Pancreas (tissue), 10 donors: ENCODE results near the gene PPP1R37. TPM values are rescaled to one million over a fixed set of nuclear protein-coding genes. Genes with fewer than 3 reads are reported as not detected.

Source experiments
- ATAC-seq, 4 donors: fragments of 200-7000 bp; cut with Tn5 transposase; one replicate each; pipeline versions ENCODE4 v1.8.0 to v1.9.1; 2020; ENCODE audit warnings: mild to moderate bottlenecking in 4 of 4, moderate library complexity in 4 of 4
- DNase-seq, 6 donors: peaks; one replicate each; pipeline ENCODE4 v3.0.0-alpha.2; 2020
- FAIRE-seq: peaks from 2 replicates; lab custom pipeline; 2012; peaks lifted over from hg19 to GRCh38; lab: Jason Lieb, UNC
- H3K27ac ChIP-seq, 4 donors: fragments of 200-600 bp; sonication (generic); 1 replicate in 3 of 4; 2 replicates in 1 of 4; pipeline versions ENCODE4 v1.5.0 to v1.8.0; 2020
- H3K27me3 ChIP-seq, 4 donors: fragments of 200-600 bp; one replicate each; pipeline ENCODE4 v1.8.0; 2021
- H3K36me3 ChIP-seq, 3 donors: fragments of 200-600 bp; sonication (generic) in 1 of 3; one replicate each; pipeline versions ENCODE4 v1.5.0 to v1.8.0; 2020 to 2021
- H3K4me1 ChIP-seq, 3 donors: fragments of 200-600 bp; one replicate each; pipeline ENCODE4 v1.8.0; 2021
- H3K4me3 ChIP-seq, 4 donors: fragments of 200-600 bp; sonication (generic) in 2 of 4; one replicate each; pipeline versions ENCODE4 v1.5.0 to v1.8.0; 2020 to 2021
- H3K9me3 ChIP-seq, 4 donors: fragments of 200-600 bp; one replicate each; pipeline ENCODE4 v1.8.0; 2021
- CTCF ChIP-seq, 4 donors: fragments of 200-600 bp; sonication (generic) in 3 of 4; IDR thresholded peaks; one replicate each; pipeline versions ENCODE4 v1.5.0 to v1.8.0; 2021; ENCODE audit warnings: antibody characterized with exemption in 4 of 4
- WGBS, 2 donors: extraction: QIAGEN DNeasy Blood & Tissue Kit; methylation state at CpG; one replicate each; pipeline ENCODE4 v1.1.7; 2013; 5-methylcytosine and 5-hydroxymethylcytosine counted together
- intact Hi-C, 3 donors: fragments of 100-400 bp; cut with DNase I; formaldehyde crosslinking; loops; one replicate each; pipeline versions ENCODE4 v1.11.1 to v1.14.2; 2022
- polyA plus RNA-seq, 2 donors: library from polyadenylated mRNA; stranded (reverse); fragments of 200-250 nt; gene quantifications; one replicate each; pipeline ENCODE4 v1.2.3, GENCODE V29; 2013
- total RNA-seq, 6 donors: library from RNA; stranded (reverse); fragmentation: NEBNext Ultra II Directional in 4 of 6; extraction: Animal tissue kit (Norgen Biotek cat#: 25700) in 4 of 6; gene quantifications; one replicate each; pipeline versions ENCODE4 v1.2.1 to v1.2.4, GENCODE V29; 2021 to 2023
- donor health status: healthy with polysubstance abuse.
- donor health status: DM: no; HTN: no; CAD: no; lungs with moderate emphysema.
- donor health status: DM: no; HTN: no; CAD: no.
- donor health status: control.
- donor health status: control.
- donor health status: Bipolar disorder and iron deficiency.
- donor health status: DM: yes; HTN: yes; CAD: no.
- donor health status: DM: no; HTN: no; CAD: no.
- donor health status: DM: no; HTN: no; CAD: no.
- donor health status: DM: yes; HTN: yes; CAD: no.

Gene PPP1R37
- total and polyA plus RNA-seq, 8 donors: 13.0 to 57.4 (median 15.3) TPM

GRCh38 chr19:45187421-45188100 lies 94.6 kb downstream of the PPP1R37 start:
- no peak overlapping the region for H3K27ac ChIP-seq
- H3K4me3 ChIP-seq: no peak overlapping the region
- H3K4me1 ChIP-seq: no peaks in the 10 kb centered on the region
- ATAC-seq: peak; percentile 35 to 85 (median 78)
- H3K36me3 ChIP-seq: no peaks in the 10 kb centered on the region
- WGBS, 2 donors: 38 to 40% methylated on average over 12 of the region's 12 CpGs
- DNase-seq: no peak
- peak; percentile 17 to 53 (median 37) for TF ChIP-seq CTCF (IDR thresholded peaks at IDR 0.05)
- no peaks in the 10 kb centered on the region for H3K9me3 ChIP-seq
- intact Hi-C loops: no loop called here
- H3K27me3 ChIP-seq: no peaks in the 10 kb centered on the region
- FAIRE-seq: no peak

GRCh38 chr19:45189971-45190370 lies 97.0 kb downstream of the PPP1R37 start:
- intact Hi-C loops: loop anchor here in 1 of 3 donors (10.0 kb wide), 1 partner anchor 65 kb away; the partner anchor contains the start of gene MARK4
- no peak for TF ChIP-seq CTCF (IDR thresholded peaks at IDR 0.05)
- no peak for ATAC-seq
- WGBS, 2 donors: 91 to 100% methylated on average over 1 of the region's 1 CpG
- Histone ChIP-seq H3K4me1 (no peaks in the 10 kb centered on the region), H3K36me3 (no peaks in the 10 kb centered on the region), H3K9me3 (no peaks in the 10 kb centered on the region), H3K4me3 (no peak overlapping the region), H3K27me3 (no peaks in the 10 kb centered on the region), H3K27ac (no peak overlapping the region)
- no peak for FAIRE-seq
- no peak for DNase-seq

- DNase-seq (no peak), ATAC-seq (no peak), FAIRE-seq (no peak)
- Histone ChIP-seq H3K9me3 (no peaks in the 10 kb centered on the region), H3K4me1 (no peaks in the 10 kb centered on the region), H3K27me3 (no peaks in the 10 kb centered on the region), H3K4me3 (no peak overlapping the region), H3K36me3 (no peaks in the 10 kb centered on the region), H3K27ac (no peak overlapping the region)
- TF ChIP-seq CTCF (IDR thresholded peaks at IDR 0.05): no peak
- WGBS, 2 donors: 93 to 95% methylated on average over 4 of the region's 4 CpGs
- intact Hi-C loops: loop anchor here in 1 of 3 donors (10.0 kb wide), 1 partner anchor 63 kb away; the partner anchor contains the start of gene MARK4
Measured at GRCh38 chr19:45191375-45191774, 98.4 kb downstream of the PPP1R37 start.

- no peak for TF ChIP-seq CTCF (IDR thresholded peaks at IDR 0.05)
- ATAC-seq (no peak), FAIRE-seq (no peak), DNase-seq (no peak)
- Histone ChIP-seq H3K27me3 (no peaks in the 10 kb centered on the region), H3K4me1 (no peaks in the 10 kb centered on the region), H3K9me3 (no peaks in the 10 kb centered on the region), H3K36me3 (no peaks in the 10 kb centered on the region), H3K4me3 (no peak overlapping the region), H3K27ac (no peak overlapping the region)
- intact Hi-C loops: loop anchor here in 1 of 3 donors (10.0 kb wide), 1 partner anchor 59 kb away; the partner anchor contains the start of gene MARK4
- 84 to 94% methylated on average over 6 of the region's 6 CpGs for WGBS, 2 donors
Measured at GRCh38 chr19:45195764-45196163, 102.8 kb downstream of the PPP1R37 start.

Other genes with a start within 250 kb of the PPP1R37 start
- 100 to 1,000 TPM in 1 of 6 donors, 10 to 100 TPM in 5; 26.7 to 101 (median 40.2) TPM for gene NECTIN2, start 246.9 kb upstream of the PPP1R37 start, total RNA-seq
- 100 to 1,000 TPM in 1 of 2 donors, 10 to 100 TPM in 1; 93.6 to 101 TPM for gene NECTIN2, start 246.9 kb upstream of the PPP1R37 start, polyA plus RNA-seq
- 10 to 100 TPM; 12.8 to 28.8 (median 17.4) TPM for gene TOMM40, start 201.9 kb upstream of the PPP1R37 start, total RNA-seq
- gene TOMM40, start 201.9 kb upstream of the PPP1R37 start, polyA plus RNA-seq: 10 to 100 TPM; 17.4 to 18.3 TPM
- 100 to 1,000 TPM in 1 of 6 donors, 10 to 100 TPM in 3, 1 to 10 TPM in 2; 3.1 to 379 (median 16.5) TPM for gene APOE, start 187.4 kb upstream of the PPP1R37 start, total RNA-seq
- 10 to 100 TPM; 14.8 to 45.1 TPM for gene APOE, start 187.4 kb upstream of the PPP1R37 start, polyA plus RNA-seq
- 100 to 1,000 TPM in 1 of 6 donors, 10 to 100 TPM in 1, 1 to 10 TPM in 4; 1.1 to 213 (median 5.7) TPM for gene APOC1, start 178.6 kb upstream of the PPP1R37 start, total RNA-seq
- gene APOC1, start 178.6 kb upstream of the PPP1R37 start, polyA plus RNA-seq: 1 to 10 TPM; 5.0 to 7.6 TPM
- under 1 TPM in 1 of 6 donors, not detected in 5; 0.47 TPM for gene APOC4, start 150.9 kb upstream of the PPP1R37 start, total RNA-seq
- not detected for gene APOC4, start 150.9 kb upstream of the PPP1R37 start, polyA plus RNA-seq
- 10 to 100 TPM in 1 of 6 donors, 1 to 10 TPM in 1, under 1 TPM in 2, not detected in 2; 0.49 to 22.1 (median 3.8) TPM for gene APOC2, start 147.1 kb upstream of the PPP1R37 start, total RNA-seq
- gene APOC2, start 147.1 kb upstream of the PPP1R37 start, polyA plus RNA-seq: 1 to 10 TPM in 1 of 2 donors, under 1 TPM in 1; 0.54 to 2.2 TPM
- gene CLPTM1, start 137.8 kb upstream of the PPP1R37 start, total RNA-seq: 10 to 100 TPM; 56.4 to 73.6 (median 63.8) TPM
- gene CLPTM1, start 137.8 kb upstream of the PPP1R37 start, polyA plus RNA-seq: 10 to 100 TPM; 74.5 to 81.9 TPM
- gene RELB, start 91.7 kb upstream of the PPP1R37 start, total RNA-seq: 10 to 100 TPM in 4 of 6 donors, 1 to 10 TPM in 2; 8.3 to 21.7 (median 13.4) TPM
- gene RELB, start 91.7 kb upstream of the PPP1R37 start, polyA plus RNA-seq: 10 to 100 TPM; 25.1 to 33.5 TPM
- 10 to 100 TPM; 34.8 to 55.0 (median 47.7) TPM for gene CLASRP, start 54.1 kb upstream of the PPP1R37 start, total RNA-seq
- gene CLASRP, start 54.1 kb upstream of the PPP1R37 start, polyA plus RNA-seq: 100 to 1,000 TPM; 213 to 244 TPM
- gene ZNF296, start 16.7 kb upstream of the PPP1R37 start, total RNA-seq: under 1 TPM; 0.15 to 0.52 (median 0.32) TPM
- 1 to 10 TPM; 2.0 to 2.1 TPM for gene ZNF296, start 16.7 kb upstream of the PPP1R37 start, polyA plus RNA-seq
- 10 to 100 TPM in 1 of 6 donors, 1 to 10 TPM in 5; 3.8 to 11.4 (median 7.7) TPM for gene GEMIN7, start 13.9 kb upstream of the PPP1R37 start, total RNA-seq
- 10 to 100 TPM; 16.6 to 26.2 TPM for gene GEMIN7, start 13.9 kb upstream of the PPP1R37 start, polyA plus RNA-seq
- under 1 TPM in 2 of 6 donors, not detected in 4; 0.03 to 0.09 TPM for gene NKPD1, start 67.8 kb downstream of the PPP1R37 start, total RNA-seq
- gene NKPD1, start 67.8 kb downstream of the PPP1R37 start, polyA plus RNA-seq: under 1 TPM; 0.19 to 0.33 TPM
- 10 to 100 TPM in 5 of 6 donors, 1 to 10 TPM in 1; 9.7 to 18.9 (median 12.8) TPM for gene TRAPPC6A, start 85.1 kb downstream of the PPP1R37 start, total RNA-seq
- gene TRAPPC6A, start 85.1 kb downstream of the PPP1R37 start, polyA plus RNA-seq: 10 to 100 TPM; 19.3 to 37.9 TPM
- gene BLOC1S3, start 85.6 kb downstream of the PPP1R37 start, total RNA-seq: 10 to 100 TPM in 1 of 6 donors, 1 to 10 TPM in 5; 4.3 to 12.3 (median 6.3) TPM
- 1 to 10 TPM; 2.1 to 3.6 TPM for gene BLOC1S3, start 85.6 kb downstream of the PPP1R37 start, polyA plus RNA-seq
- gene EXOC3L2, start 152.2 kb downstream of the PPP1R37 start, total RNA-seq: 1 to 10 TPM in 4 of 6 donors, under 1 TPM in 2; 0.59 to 2.6 (median 1.3) TPM
- gene EXOC3L2, start 152.2 kb downstream of the PPP1R37 start, polyA plus RNA-seq: 1 to 10 TPM; 3.1 to 4.5 TPM
- gene MARK4, start 158.1 kb downstream of the PPP1R37 start, total RNA-seq: 10 to 100 TPM; 13.9 to 22.8 (median 20.0) TPM
- gene MARK4, start 158.1 kb downstream of the PPP1R37 start, polyA plus RNA-seq: 10 to 100 TPM; 12.8 to 21.0 TPM
- 1 to 10 TPM in 1 of 6 donors, not detected in 5; 1.2 TPM for gene CKM, start 229.7 kb downstream of the PPP1R37 start, total RNA-seq
- gene CKM, start 229.7 kb downstream of the PPP1R37 start, polyA plus RNA-seq: 1 to 10 TPM in 1 of 2 donors, under 1 TPM in 1; 0.23 to 4.9 TPM
- gene KLC3, start 247.6 kb downstream of the PPP1R37 start, total RNA-seq: 1 to 10 TPM; 1.7 to 3.3 (median 2.4) TPM
- 1 to 10 TPM; 4.6 to 6.4 TPM for gene KLC3, start 247.6 kb downstream of the PPP1R37 start, polyA plus RNA-seq